H1 (cell line): ENCODE data around the gene NCF4.

Experiments used
- CREB1 ChIP-seq: IDR thresholded peaks from 2 replicates; pipeline ENCODE4 v1.6.1; 2012; ENCODE audit warnings: inconsistent platforms
- GTF2F1 ChIP-seq: IDR thresholded peaks from 2 replicates; pipeline ENCODE4 v1.6.1; 2012; ENCODE audit warnings: low read depth, low read length, improper control_type of control experiment, borderline replicate concordance
- JUN ChIP-seq: IDR thresholded peaks from 2 replicates; pipeline ENCODE4 v1.6.1; 2011; ENCODE audit warnings: low read depth, mild to moderate bottlenecking, improper control_type of control experiment, low read length
- JUND ChIP-seq: IDR thresholded peaks from 2 replicates; pipeline ENCODE4 v1.6.1; 2011; ENCODE audit warnings: mild to moderate bottlenecking, improper control_type of control experiment, low read length
- POLR2A ChIP-seq, 2 experiments: IDR thresholded peaks; 1 replicate in 1 of 2; 2 replicates in 1 of 2; pipeline ENCODE4 v1.6.1; 2011; ENCODE audit warnings: low read depth in 2 of 2, low read length in 2 of 2, mild to moderate bottlenecking in 2 of 2; ENCODE audit errors: control extremely low read depth in 1 of 2
- POLR2AphosphoS5 ChIP-seq: IDR thresholded peaks from 2 replicates; pipeline ENCODE4 v1.6.1; 2011; ENCODE audit warnings: low read depth, low read length
- SIN3A ChIP-seq, 2 experiments: IDR thresholded peaks in 1 of 2; conservative IDR thresholded peaks in 1 of 2; 2 replicates each; pipeline ENCODE4 v1.6.1; 2011 to 2012; ENCODE audit warnings: low read length in 2 of 2, improper control_type of control experiment in 1 of 2, low read depth in 1 of 2, mild to moderate bottlenecking in 1 of 2
- ZNF274 ChIP-seq: IDR thresholded peaks from 2 replicates; pipeline ENCODE4 v1.7.0; 2012; ENCODE audit warnings: low read length, borderline replicate concordance; ENCODE audit errors: extremely low read depth
- TF ChIP-seq, protein P1 (sequence below), 3 experiments: IDR thresholded peaks; 1 replicate in 2 of 3; 2 replicates in 1 of 3; pipeline versions ENCODE4 v1.5.1 to v1.6.1; 2011; ENCODE audit warnings: low read length in 3 of 3, mild to moderate bottlenecking in 3 of 3, inconsistent platforms in 2 of 3, low read depth in 1 of 3, moderate library complexity in 1 of 3; ENCODE audit not compliant: insufficient read depth in 1 of 3; ENCODE audit errors: control extremely low read depth in 1 of 3
- TF ChIP-seq, protein P2 (sequence below): IDR thresholded peaks from 2 replicates; pipeline ENCODE4 v1.6.1; 2012; ENCODE audit warnings: inconsistent platforms

DNA sequence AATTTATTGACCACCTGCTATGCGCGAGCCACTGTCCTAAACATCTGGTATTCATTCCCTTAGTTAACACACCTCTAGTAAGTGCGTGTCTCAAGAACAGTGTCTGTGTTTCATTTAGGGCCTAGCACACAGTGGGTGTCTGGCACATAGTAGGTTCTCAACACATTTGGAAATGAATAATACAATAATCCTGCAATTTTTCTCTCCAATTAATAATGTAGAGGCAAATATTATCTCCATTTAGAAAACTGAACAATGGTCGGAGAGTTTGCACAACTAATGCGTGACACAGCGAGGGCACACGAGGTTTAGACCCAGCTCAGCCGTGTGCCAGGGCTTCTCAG is 4.0 kb upstream of the NCF4 start:
- TF ChIP-seq, protein P1, sequence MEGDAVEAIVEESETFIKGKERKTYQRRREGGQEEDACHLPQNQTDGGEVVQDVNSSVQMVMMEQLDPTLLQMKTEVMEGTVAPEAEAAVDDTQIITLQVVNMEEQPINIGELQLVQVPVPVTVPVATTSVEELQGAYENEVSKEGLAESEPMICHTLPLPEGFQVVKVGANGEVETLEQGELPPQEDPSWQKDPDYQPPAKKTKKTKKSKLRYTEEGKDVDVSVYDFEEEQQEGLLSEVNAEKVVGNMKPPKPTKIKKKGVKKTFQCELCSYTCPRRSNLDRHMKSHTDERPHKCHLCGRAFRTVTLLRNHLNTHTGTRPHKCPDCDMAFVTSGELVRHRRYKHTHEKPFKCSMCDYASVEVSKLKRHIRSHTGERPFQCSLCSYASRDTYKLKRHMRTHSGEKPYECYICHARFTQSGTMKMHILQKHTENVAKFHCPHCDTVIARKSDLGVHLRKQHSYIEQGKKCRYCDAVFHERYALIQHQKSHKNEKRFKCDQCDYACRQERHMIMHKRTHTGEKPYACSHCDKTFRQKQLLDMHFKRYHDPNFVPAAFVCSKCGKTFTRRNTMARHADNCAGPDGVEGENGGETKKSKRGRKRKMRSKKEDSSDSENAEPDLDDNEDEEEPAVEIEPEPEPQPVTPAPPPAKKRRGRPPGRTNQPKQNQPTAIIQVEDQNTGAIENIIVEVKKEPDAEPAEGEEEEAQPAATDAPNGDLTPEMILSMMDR (IDR thresholded peaks at IDR 0.05; ENCODE audit: control extremely low read depth in 1 of 3, insufficient read depth in 1 of 3, low read depth in 1 of 3, low read length in 3 of 3) = no peak
- TF ChIP-seq POLR2A (IDR thresholded peaks at IDR 0.05; ENCODE audit: control extremely low read depth in 1 of 2, low read depth in 2 of 2, low read length in 2 of 2) (no peak), CREB1 (no peak), JUND (no peak), POLR2AphosphoS5 (no peak), JUN (no peak), GTF2F1 (no peak), SIN3A (conservative IDR thresholded peaks at IDR 0.05 in 1 of 2, IDR thresholded peaks at IDR 0.05 in 1 of 2; ENCODE audit: low read depth in 1 of 2, low read length in 2 of 2) (no peak), ZNF274 (no peak)
- TF ChIP-seq, protein P2, sequence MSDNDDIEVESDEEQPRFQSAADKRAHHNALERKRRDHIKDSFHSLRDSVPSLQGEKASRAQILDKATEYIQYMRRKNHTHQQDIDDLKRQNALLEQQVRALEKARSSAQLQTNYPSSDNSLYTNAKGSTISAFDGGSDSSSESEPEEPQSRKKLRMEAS = no peak
